GF-D8 (cell line): ENCODE data around the gene CNDP1.
"Not testable (repeated sequence)": the region's sequence is repeated elsewhere in the genome, so short reads cannot be mapped to it uniquely, and the experiment has no call there.

Experiments
- DNase-seq: peaks from one replicate; lab custom pipeline; 2025; lab: John Stamatoyannopoulos, UW

The CNDP1 gene

DNA sequence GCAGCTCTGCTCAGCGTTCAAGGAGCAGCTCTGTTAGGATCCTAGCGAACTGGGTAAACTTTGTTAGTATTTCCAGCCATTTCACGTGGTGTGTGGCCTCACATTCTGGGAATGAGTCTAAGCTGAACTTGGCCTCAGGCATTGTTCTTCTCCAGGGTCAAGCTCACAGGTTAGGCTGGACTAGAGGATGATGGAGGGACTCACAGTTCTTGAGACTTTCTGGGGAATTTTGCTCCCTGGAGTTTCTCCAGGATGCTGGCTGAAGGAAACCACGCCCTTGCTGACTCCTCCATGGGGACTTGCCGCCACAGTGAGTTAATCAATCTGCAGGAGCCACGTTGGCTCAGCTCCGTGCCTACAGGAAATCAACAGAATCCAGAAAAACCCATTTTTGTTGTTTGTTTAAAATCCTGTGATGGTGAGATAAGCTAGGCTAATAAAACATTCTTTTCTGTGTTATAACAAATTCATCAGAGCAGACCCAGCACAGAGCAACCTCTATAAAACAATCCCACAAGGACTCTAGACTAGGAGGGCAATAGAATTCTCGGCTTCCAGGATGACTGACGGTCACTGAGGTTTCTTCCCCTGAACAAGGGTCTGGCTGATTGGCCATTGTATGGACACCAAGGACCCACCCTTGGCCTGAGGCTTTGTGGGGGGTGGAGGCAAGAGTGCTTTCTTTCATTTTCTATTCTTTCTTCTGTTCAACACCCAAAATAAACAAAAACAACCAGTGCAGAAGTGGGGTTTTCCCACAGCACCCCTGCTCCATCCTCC lies 12.6 kb downstream of the CNDP1 start:
- no peak for DNase-seq

DNA sequence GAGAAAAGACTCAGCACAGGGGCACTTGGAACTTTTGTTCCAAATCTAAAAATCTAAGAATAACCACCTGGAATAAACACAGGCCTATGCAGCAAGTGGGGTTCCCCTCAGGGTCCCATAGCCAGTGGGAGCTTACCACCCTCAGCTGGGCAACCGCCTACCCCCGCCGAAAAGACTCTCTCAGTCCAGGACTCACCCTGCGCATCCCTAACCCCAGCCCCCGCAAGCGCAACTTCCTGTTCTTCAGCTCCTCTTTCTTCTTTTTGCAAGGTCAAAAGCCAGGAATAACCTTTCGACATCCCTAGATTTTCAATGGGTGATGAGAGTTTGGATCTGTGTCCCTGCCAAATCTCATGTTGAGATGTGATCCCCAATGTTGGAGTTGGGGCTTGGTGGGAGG lies 13.6 kb downstream of the CNDP1 start:
- DNase-seq = no peak

DNA sequence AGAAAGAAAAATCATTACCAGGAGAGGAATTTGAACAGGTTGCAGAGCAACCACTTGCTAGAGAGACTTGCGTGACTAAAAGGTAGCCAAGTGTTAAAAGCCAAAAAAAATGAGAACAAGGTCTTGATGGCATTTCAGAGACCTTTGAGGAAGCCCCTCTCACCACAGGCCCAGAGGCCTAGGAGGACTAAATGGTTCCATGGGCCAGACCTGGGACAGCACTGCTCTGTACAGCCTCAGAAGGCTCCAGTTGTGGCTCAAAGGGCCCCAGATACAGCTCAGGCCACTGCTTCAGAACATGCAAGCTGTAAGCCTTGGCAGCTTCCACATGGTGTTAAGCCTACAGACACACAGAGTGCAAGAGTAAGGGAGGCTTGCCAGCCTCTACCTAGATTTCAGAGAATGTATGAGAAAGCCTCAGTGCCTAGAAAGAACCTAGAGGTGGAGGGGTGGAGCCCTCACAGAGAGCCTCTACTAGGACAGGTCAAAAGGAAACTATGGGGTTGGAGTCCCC lies 15.3 kb downstream of the CNDP1 start:
- DNase-seq = no peak

DNA sequence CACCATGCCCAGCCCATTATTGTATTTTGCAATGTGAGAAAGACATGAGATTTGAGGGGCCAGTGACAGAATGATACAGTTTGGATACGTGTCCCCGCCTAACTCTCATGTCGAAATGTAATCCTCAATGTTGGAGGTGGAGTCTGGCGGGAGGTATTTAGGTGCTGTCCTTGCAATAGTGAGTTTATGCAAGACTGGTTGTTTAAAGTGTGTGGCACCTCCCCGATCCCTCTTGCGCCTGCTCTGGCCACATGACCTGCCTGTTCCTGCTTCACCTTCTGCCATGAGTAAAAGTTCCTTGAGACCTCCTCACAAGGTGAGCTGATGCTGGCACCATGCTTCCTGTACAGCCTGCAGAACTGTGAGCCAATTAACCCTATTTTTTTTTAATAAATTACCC lies 16.6 kb downstream of the CNDP1 start:
- DNase-seq = no peak

DNA sequence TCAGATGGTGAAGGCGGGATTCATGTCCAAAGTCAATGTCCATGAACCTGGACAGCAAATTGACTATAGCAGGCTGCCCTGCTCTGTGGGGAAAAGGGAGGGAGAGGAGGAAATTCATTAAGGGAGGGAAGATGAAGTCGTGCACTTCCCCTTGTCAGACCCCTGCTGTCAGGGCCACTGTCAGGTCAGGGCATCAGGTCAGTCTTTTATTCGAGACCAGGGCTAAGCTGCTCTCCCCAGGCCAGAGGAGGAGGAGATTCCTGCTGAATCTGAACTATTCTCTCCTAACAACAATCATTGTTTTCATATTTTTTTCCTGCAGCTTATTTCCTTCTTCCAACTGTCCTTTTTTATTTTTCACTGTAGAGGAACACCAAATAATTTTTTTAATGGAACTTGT lies 17.2 kb downstream of the CNDP1 start:
- DNase-seq = no peak

DNA sequence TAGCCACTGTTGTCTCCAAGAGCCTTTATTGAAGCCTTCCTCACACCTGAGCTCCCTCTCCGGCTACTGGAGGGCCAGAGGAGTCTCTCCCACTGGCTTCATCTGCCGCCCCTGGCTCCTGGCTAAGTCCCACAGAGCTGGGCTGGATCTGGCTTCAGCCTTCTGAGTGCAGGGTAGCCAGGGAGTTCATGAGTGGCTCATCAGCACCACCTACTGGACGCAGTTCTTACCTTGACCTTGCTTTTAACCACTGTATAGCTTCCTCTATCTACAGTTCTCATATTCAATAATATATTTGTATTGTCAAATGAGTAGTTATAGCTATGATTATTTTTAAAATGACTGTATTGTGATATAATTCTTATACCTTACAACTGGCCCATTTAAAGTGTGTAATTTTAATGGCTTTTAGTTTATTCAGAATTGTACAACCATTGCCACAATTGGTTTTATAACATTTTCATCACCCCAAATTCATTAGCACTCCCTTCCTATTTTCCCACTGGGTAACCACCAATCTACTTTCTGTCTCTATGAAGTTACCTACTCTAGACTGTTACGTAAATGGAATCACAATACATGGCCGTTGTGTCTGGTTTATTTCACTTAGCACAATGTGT lies 17.7 kb downstream of the CNDP1 start:
- peak; percentile 62 for DNase-seq

DNA sequence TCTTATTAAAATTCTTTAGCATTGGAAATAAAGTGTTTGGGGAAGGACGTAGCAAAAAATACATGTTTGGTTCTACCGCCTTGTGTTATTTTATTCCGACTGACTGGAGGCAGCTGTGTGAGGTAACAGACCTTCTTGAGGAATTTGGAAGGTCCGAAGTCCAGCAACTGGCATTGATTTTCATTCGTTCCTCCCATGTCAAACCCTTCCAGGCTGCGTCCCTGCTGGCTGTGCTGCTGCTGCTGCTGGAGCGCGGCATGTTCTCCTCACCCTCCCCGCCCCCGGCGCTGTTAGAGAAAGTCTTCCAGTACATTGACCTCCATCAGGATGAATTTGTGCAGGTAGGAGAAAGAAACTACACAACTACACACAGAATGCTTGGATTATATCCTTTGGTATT lies 21.8 kb downstream of the CNDP1 start:
- no peak for DNase-seq

DNA sequence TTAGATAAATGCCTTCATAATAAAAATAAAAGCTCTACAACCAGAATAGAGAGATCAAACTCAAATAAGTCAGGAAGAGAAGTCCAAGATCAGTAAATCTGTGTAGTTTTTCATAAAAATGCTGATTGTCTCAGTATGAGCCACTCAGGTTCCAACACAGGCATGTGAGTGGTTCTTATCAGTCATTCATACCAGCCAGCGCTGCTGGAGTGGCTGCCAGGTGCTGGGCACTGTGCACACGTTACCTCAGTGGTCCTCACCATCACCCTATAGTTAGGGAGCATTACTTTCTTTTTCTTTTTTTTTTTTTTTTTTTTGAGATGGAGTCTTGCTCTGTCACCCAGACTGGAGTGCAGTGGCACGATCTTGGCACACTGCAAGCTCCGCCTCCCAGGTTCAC lies 23.8 kb downstream of the CNDP1 start:
- no peak for DNase-seq

DNA sequence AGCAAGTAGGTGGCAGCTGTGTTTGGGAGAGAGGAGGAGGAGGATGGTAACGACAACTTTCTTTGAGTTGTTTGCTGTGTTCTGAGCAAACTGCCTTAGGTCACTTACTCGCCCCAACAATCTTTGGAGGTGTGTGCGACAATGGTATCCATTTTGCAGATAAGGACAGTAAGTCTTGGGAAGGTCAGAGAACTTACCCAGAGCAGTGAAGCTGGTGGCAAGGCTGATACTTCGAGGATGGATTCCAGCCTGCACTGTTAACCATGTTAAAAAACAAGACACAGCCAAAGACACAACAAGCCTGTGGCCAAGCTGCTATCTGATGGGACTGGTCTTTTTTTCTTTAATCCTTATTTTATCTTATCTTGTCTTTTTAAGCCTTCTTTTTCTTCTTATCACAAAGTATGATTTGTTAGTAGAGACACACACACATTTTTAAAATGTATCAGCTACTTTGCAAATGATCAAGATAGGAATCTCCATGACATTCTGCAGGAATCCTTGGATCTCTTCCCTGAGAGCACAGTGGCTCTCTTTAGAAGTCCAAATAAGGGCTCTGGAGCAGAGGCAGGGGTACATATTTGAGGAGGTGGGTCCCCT lies 27.9 kb downstream of the CNDP1 start:
- no peak for DNase-seq

DNA sequence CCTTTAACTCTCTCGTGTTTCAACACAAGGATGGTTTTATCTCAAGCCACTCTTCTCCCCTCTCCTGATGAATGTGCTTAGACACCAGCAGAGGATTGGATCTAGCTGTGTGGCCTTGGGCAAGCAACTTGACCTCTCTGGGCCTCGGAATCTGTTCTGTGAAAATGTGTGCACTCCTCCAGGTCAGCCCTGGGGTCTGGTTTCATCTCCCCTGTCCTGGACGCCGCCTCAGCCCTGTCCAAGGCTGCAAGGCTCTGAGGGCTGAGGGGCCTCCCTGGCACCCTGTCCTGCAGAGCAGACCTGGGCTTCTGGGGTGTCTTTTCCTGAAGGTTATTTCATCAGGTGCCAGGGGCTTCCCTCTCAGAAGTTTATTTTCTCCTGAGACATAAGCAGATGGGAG lies 28.5 kb downstream of the CNDP1 start:
- no peak for DNase-seq

DNA sequence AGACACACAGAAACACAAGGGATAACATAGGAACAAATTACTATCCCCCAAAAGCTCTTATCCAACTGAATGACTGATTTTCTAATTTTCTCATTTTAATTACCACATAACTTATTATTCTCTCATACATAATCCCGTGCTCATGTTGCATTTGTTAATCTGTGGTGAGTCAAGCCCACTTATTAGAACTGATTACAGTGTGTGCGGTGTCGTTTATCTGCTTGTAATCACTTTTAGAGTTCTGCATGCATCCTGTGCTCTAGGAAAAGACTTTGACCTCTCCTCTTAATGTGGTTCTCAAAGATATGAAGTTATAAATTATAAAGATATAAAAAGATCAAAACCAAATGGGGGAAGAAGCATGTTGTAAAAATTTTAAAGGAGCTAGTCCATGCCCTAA lies 29.7 kb downstream of the CNDP1 start:
- DNase-seq = no peak

DNA sequence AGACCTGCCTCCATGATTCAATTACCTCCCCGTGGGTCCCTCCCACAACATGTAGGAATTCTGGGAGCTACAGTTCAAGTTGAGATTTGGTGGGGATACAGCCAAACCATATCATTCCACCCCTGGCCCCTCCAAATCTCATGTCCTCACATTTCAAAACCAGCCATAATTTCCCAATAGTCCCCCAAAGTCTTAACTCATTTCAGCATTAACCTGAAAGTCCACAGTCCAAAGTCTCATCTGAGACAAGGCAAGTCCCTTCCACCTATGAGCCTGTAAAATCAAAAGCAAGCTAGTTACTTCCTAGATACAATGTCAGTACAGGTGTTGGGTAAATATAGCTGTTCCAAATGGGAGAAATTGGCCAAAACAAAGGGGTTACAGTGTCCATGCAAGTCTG lies 30.9 kb downstream of the CNDP1 start:
- DNase-seq = not testable (repeated sequence)

DNA sequence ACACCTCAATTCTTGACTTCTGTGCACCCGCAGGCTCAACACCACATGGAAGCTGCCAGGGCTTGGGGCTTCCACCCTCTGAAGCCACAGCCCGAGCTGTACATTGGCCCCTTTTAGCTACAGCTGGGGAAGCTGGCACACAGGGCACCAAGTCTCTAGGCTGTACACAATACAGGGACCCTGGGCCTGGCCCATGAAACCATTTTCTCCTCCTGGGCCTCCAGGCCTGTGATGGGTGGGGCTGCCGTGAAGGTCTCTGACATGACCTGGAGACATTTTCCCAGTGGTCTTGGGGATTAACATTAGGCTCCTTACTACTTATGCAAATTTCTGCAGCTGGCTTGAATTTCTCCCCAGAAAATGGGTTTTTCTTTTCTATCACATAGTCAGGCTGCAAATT lies 31.7 kb downstream of the CNDP1 start:
- not testable (repeated sequence) for DNase-seq

DNA sequence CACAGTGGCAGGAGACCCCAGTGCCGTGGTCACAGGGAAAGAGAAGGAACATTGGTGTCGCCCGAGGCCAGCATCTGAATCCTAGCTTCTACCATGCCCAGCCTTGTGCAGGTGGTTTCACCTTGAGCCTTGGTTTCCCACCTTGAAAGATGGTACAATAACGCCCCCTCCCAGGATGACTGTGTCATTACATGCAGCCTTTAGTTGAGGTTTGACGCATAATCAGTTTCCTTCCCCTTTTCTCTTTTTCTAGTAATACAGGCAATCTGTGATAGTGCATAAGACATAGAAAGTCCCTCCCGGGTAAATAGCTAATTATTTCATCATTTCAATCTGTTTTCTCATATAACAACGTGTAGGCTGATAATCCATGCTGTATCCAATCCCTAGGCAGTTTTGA lies 33.5 kb downstream of the CNDP1 start:
- no peak for DNase-seq

DNA sequence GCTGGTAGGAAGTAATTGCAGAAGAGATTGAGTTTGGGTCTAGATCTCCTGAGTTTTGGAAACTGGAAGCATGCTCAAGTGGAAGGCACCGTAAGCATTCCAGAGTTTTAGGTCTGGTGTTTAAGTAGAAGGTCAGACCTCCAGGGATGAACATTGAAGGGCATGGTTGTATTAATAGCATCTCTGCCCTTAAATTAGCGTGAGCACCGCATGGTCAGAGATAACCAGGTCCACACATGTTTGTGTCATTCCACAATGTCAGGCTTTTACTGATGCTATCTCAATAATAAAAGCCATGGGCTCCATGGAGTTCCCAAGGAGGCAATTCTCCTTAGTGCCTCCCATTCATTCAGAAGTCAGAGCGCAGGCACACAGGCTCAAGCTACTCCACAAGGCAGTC lies 35.1 kb downstream of the CNDP1 start:
- DNase-seq = no peak

DNA sequence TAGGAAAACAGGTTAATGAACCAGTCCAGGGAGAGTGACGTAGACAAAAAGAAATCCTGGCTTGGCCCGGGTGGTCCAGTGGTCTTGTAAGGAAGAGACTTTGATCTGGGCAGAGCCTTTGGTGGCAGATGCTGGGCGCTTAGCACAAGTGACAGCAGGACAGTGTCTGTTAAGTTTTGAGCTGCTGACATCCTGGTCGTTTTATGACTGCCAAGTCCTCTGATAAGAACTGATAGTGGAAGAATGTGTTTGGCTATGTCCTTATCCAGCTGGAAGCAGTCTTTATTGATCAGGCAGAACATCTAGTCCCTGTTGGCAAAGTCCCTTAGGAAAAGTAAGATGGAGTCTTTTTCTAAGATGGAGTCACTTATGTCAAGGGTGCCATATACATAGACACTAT lies 36.0 kb downstream of the CNDP1 start:
- DNase-seq = no peak

DNA sequence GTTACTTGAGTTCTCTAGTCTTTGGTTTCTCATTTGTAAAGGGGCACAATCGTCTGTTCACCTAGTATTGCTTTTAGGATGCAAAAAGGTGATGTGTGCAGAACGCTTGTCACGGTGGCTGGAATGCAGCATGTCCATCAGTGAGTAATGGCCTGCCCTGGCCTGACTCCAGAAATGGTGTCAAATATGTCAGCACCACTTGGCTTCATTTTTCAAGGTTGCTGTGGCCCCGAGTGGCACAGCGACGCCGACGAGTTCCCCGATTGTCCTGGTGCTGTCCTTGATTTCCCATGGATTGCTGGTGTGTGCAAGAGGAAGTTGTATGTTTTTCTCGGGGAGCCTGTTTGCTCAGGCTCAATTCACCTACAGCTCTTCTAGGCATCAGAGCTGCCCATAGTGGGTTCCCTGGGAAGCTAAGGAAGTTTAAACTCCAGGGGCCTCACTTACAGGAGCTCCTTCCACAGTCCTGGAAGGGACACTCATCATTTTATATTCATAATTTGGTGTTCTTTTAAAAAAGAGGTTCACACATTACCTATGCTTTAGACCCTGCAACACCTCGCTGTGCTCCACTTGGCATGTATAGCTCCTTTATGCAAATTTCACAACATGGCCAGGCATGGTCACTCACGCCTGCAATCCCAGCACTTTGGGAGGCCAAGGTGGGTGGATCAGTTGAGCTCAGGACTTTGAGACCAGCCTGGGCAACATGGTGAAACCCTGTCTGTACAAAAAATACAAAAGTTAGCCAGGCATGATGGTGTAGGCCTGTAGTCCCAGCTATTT lies 37.8 kb downstream of the CNDP1 start:
- no peak for DNase-seq

DNA sequence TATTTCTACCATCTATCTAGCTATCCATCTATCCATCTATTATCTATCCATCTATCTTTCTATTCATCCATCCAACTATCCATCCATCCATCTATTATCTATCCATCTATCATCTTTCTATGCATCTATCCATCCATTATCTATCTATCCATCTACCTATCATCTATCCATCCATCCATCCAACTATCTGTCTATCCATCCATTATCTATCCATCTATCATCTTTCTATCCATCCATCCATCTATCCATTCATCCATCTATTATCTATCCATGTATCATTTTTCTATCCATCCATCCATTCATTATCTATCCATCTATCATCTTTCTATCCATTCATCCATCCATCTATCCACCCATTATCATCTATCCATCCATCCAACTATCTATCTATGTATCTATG lies 38.8 kb downstream of the CNDP1 start:
- no peak for DNase-seq

DNA sequence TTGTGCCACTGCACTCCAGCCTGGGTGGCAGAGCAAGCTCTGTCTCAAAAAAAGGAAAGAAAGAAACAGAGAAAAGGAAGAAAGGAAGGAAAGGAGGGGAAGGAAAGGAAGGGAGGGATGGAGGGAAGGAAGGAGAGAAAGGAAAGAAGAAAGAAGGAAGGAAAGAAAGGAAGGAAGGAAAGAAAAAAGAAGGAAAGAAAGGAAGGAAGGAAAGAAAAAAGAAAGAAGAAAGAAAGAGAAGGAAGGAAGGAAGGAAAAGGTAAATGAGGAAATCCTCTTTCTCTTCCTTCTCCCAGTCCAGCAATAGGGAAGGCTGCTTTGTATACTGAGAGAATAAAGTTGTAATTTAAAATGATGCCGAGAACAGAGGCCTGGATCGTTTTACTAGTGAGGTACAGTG lies 40.6 kb downstream of the CNDP1 start:
- no peak for DNase-seq

DNA sequence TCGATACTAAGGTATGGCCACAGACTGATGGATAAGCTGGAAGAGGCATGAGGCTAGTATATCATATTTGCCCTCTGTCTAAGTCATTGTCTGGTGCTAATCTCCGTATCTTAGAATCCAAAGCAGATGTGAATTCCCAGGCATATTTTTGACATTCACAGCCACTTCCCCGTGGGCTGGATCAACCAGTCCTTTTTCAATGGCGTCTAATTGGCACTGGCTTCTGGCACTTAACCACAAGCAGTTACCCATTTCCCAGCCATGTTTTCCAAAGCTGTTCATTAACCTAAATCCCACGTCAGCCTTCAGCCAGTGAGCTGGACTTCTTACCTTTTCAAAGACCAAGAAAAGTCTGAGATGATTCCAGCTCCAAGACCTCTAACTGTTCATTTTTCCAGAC lies 42.7 kb downstream of the CNDP1 start:
- DNase-seq = no peak

DNA sequence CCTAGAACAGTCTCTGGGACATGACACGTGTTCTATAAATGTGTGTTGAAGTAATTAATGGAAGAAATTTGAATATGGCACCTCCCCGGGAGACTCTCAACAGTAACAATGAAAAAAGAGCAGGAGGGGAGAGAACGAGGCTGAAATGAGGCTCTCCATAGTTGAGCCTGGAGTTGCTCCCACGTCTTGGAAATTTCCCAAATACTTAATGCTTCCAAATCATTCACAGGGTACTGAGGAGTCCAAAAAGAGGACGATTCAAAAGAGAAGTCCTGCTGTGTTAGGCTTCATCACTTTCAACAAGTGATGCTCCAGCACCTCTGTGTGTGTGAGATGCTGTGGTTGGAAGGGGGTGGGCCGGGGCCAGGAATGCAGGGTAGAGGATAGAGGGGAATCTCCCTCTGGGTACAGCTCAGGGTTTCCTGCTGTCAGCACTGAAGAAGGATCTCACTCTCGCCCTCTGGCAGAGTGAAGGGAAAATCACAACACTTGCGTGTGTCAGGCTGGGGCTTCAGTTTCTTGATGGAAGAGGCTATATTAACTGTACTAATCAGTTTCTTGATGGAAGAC lies 45.3 kb downstream of the CNDP1 start:
- no peak for DNase-seq

DNA sequence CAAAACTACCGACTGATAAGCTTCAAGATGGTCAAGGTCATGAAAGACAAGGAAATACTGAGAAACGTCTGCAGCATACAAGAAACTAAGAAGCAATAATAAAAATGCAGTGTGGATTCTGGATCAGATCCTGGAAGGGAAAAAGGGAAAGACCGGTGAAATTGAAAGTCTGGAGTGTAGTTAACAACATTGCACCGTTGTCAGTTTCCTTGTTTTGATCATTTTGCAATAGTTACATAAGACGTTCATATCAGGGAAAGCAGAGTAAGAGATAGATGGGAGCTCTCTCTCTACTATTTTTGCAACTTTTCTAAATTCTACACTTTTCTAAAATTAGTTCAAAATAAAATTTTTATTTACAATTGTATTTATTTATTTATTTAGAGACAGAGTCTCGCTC lies 48.3 kb downstream of the CNDP1 start:
- no peak for DNase-seq
